Measurements from ENCODE around the gene SOX15. TPM values are rescaled to one million over a fixed set of nuclear protein-coding genes. Genes with fewer than 3 reads are reported as not detected.

The SOX15 gene
- total and polyA plus RNA-seq, 8 donors = 0.31 to 2.0 (median 1.9) TPM; not detected in 1

GRCh38 chr17:7587420-7588151 is 2.3 kb downstream of the SOX15 start:
- no peaks in the 10 kb centered on the region for H3K9me3 ChIP-seq
- intact Hi-C loops (cut with DNase I) = no loop called here
- ATAC-seq = no peak
- H3K4me1 ChIP-seq = peaks cover 18 to 50% of the 10 kb centered on the region in 2 donors
- no peak for TF ChIP-seq CTCF (IDR thresholded peaks at IDR 0.05)
- peaks cover 0 to 60% of the 10 kb centered on the region in 2 donors for H3K36me3 ChIP-seq
- peak overlapping the region; percentile 24 to 26 for H3K27ac ChIP-seq
- DNase-seq = no peak
- H3K27me3 ChIP-seq = no peaks in the 10 kb centered on the region
- H3K4me3 ChIP-seq = no peak overlapping the region

- Histone ChIP-seq H3K36me3 (peaks cover 0 to 52% of the 10 kb centered on the region in 2 donors), H3K4me1 (peaks cover 25 to 57% of the 10 kb centered on the region in 2 donors), H3K4me3 (no peak overlapping the region), H3K27ac (peak overlapping the region; percentile 8 to 24), H3K9me3 (no peaks in the 10 kb centered on the region), H3K27me3 (no peaks in the 10 kb centered on the region)
- ATAC-seq = no peak
- TF ChIP-seq CTCF (IDR thresholded peaks at IDR 0.05) = no peak
- intact Hi-C loops (cut with DNase I) = no loop called here
- DNase-seq = no peak
Observed at GRCh38 chr17:7586673-7587419, 3.0 kb downstream of the SOX15 start.

GRCh38 chr17:7583253-7584109 is 6.4 kb downstream of the SOX15 start, which contains the start of gene MPDU1:
MPDU1 (plus strand) TSS chr17:7583852; CDS start chr17:7583863, 11 bp downstream.
- peak in 1 of 2 donors; percentile 12 for TF ChIP-seq CTCF (IDR thresholded peaks at IDR 0.05)
- Histone ChIP-seq H3K36me3 (peaks cover 0 to 46% of the 10 kb centered on the region in 2 donors), H3K27me3 (no peaks in the 10 kb centered on the region), H3K4me3 (peak within 1 kb of the TSS; percentile 60 to 100), H3K4me1 (peaks cover 25 to 76% of the 10 kb centered on the region in 2 donors), H3K9me3 (no peaks in the 10 kb centered on the region), H3K27ac (peak within 1 kb of the TSS; percentile 97 to 98)
- intact Hi-C loops (cut with DNase I) = no loop called here
- DNase-seq (peak; percentile 97 to 99 (median 98)), ATAC-seq (peak; percentile 83)

- peak overlapping the region; percentile 60 to 100 for H3K4me3 ChIP-seq
- DNase-seq (no peak), ATAC-seq (no peak)
- intact Hi-C loops (cut with DNase I) = no loop called here
- peaks cover 0 to 46% of the 10 kb centered on the region in 2 donors for H3K36me3 ChIP-seq
- peak overlapping the region; percentile 97 to 98 for H3K27ac ChIP-seq
- no peak for TF ChIP-seq CTCF (IDR thresholded peaks at IDR 0.05)
- H3K4me1 ChIP-seq = peaks cover 23 to 76% of the 10 kb centered on the region in 2 donors
- no peaks in the 10 kb centered on the region for H3K9me3 ChIP-seq
- H3K27me3 ChIP-seq = no peaks in the 10 kb centered on the region
Observed at GRCh38 chr17:7582396-7583252, 7.3 kb downstream of the SOX15 start.
